A549 (cell line): ENCODE results near the gene SUPT3H.

Experiments used
- CBX2 ChIP-seq: fragments of 200-600 bp; sonication (generic); IDR thresholded peaks from 2 replicates; pipeline ENCODE4 v1.6.1; 2016; ENCODE audit warnings: low read depth, mild to moderate bottlenecking, borderline replicate concordance
- CHD4 ChIP-seq: fragments of 200-600 bp; sonication (generic); IDR thresholded peaks from 2 replicates; pipeline ENCODE4 v1.6.1; 2016; ENCODE audit warnings: antibody characterized with exemption, mild to moderate bottlenecking, borderline replicate concordance
- POLR2A ChIP-seq: IDR thresholded peaks from 2 replicates; pipeline ENCODE4 v1.6.1; 2012; ENCODE audit warnings: mild to moderate bottlenecking, low read length
- RAD21 ChIP-seq, 2 experiments: fragments of >200 bp in 1 of 2; sonication (Bioruptor Twin) in 1 of 2; formaldehyde crosslinking in 1 of 2; IDR thresholded peaks in 1 of 2; conservative IDR thresholded peaks in 1 of 2; 2 replicates in 1 of 2; 3 replicates in 1 of 2; pipeline ENCODE4 v1.6.1; 2012 to 2018; ENCODE audit warnings: inconsistent platforms in 1 of 2
- RCOR1 ChIP-seq: fragments of 150-350 bp; IDR thresholded peaks from 2 replicates; pipeline ENCODE4 v1.6.1; 2014; ENCODE audit warnings: antibody characterized with exemption, low read length, low read depth
- TF ChIP-seq, protein P1 (sequence below): fragments of >200 bp; sonication (Bioruptor Twin); formaldehyde crosslinking; IDR thresholded peaks from 3 replicates; pipeline ENCODE4 v1.5.1; 2016
- TF ChIP-seq, protein P2 (sequence below): fragments of 450-650 bp; IDR thresholded peaks from 2 replicates; pipeline ENCODE4 v1.6.1; 2014; ENCODE audit warnings: antibody characterized with exemption
- TF ChIP-seq, protein P3 (sequence below): fragments of 200-600 bp; sonication (generic); IDR thresholded peaks from 2 replicates; pipeline ENCODE4 v1.6.1; 2016; ENCODE audit warnings: antibody characterized with exemption, mild to moderate bottlenecking, moderate library complexity

DNA sequence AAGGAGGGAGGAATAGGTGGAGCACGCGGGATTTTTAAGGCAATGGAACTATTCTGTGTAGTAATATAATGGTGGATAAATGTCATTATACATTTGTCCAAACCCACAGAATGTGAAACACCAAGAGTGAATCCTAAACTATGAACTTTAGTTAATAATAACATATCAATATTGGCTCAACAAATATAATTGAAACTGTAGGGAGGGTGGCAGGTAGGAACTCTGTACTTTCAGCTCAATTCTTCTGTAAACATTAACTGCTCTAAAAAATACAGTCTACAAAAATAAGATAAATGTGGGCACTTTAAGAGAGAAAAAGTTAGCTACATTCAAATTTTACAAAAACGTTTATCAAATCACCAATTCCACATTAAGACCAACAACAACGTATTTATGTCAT lies 186.3 kb downstream of the SUPT3H start:
- TF ChIP-seq, protein P1, sequence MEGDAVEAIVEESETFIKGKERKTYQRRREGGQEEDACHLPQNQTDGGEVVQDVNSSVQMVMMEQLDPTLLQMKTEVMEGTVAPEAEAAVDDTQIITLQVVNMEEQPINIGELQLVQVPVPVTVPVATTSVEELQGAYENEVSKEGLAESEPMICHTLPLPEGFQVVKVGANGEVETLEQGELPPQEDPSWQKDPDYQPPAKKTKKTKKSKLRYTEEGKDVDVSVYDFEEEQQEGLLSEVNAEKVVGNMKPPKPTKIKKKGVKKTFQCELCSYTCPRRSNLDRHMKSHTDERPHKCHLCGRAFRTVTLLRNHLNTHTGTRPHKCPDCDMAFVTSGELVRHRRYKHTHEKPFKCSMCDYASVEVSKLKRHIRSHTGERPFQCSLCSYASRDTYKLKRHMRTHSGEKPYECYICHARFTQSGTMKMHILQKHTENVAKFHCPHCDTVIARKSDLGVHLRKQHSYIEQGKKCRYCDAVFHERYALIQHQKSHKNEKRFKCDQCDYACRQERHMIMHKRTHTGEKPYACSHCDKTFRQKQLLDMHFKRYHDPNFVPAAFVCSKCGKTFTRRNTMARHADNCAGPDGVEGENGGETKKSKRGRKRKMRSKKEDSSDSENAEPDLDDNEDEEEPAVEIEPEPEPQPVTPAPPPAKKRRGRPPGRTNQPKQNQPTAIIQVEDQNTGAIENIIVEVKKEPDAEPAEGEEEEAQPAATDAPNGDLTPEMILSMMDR = no peak
- TF ChIP-seq, protein P2, sequence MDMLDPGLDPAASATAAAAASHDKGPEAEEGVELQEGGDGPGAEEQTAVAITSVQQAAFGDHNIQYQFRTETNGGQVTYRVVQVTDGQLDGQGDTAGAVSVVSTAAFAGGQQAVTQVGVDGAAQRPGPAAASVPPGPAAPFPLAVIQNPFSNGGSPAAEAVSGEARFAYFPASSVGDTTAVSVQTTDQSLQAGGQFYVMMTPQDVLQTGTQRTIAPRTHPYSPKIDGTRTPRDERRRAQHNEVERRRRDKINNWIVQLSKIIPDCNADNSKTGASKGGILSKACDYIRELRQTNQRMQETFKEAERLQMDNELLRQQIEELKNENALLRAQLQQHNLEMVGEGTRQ = no peak
- TF ChIP-seq RAD21 (conservative IDR thresholded peaks at IDR 0.05 in 1 of 2, IDR thresholded peaks at IDR 0.05 in 1 of 2) (no peak), RCOR1 (no peak), POLR2A (no peak), CBX2 (no peak), CHD4 (no peak)
- TF ChIP-seq, protein P3, sequence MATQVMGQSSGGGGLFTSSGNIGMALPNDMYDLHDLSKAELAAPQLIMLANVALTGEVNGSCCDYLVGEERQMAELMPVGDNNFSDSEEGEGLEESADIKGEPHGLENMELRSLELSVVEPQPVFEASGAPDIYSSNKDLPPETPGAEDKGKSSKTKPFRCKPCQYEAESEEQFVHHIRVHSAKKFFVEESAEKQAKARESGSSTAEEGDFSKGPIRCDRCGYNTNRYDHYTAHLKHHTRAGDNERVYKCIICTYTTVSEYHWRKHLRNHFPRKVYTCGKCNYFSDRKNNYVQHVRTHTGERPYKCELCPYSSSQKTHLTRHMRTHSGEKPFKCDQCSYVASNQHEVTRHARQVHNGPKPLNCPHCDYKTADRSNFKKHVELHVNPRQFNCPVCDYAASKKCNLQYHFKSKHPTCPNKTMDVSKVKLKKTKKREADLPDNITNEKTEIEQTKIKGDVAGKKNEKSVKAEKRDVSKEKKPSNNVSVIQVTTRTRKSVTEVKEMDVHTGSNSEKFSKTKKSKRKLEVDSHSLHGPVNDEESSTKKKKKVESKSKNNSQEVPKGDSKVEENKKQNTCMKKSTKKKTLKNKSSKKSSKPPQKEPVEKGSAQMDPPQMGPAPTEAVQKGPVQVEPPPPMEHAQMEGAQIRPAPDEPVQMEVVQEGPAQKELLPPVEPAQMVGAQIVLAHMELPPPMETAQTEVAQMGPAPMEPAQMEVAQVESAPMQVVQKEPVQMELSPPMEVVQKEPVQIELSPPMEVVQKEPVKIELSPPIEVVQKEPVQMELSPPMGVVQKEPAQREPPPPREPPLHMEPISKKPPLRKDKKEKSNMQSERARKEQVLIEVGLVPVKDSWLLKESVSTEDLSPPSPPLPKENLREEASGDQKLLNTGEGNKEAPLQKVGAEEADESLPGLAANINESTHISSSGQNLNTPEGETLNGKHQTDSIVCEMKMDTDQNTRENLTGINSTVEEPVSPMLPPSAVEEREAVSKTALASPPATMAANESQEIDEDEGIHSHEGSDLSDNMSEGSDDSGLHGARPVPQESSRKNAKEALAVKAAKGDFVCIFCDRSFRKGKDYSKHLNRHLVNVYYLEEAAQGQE = no peak
